ENCODE results near the gene DMBT1.

The DMBT1 gene

DNA sequence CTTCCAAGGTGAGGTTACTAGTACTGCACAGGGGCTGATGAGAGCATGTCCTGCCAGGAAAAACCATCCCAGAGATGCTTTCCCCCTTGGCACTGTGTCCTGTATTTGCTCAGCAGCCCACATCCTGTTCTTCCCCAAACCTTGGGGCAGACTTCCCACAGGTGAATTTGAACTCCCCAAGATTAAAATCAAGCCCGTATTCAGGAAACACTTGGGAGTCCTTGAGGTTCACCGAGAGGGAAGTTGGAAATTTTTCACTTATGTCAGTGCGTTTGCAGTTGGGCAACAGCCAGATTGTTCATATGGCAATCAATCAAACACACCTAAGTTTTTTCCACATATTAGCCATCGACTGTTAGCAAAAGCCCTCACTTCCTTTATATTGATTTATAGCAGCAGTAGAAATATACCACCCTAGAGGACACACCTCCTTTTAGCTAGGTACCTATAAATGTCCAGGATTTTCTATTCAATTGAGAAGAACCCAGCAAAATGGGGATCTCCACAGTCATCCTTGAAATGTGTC is at the start of gene DMBT1:
Gene DMBT1 (plus strand): TSS at position 476 of the 526 bp plus-strand sequence. CDS start 17 bp downstream, at position 493.
- H3K27ac ChIP-seq, result no peak within 1 kb of the TSS
- no peak for DNase-seq (ENCODE audit: low read depth, low spot score)

- no peak overlapping the region for H3K27ac ChIP-seq
- DNase-seq (ENCODE audit: low read depth, low spot score), result no peak
Observed at GRCh38 chr10:122513053-122513452, 47.5 kb upstream of the DMBT1 start.

- no peak overlapping the region for H3K27ac ChIP-seq
- DNase-seq (ENCODE audit: low read depth, low spot score), result no peak
Observed at GRCh38 chr10:122514045-122514840, 46.3 kb upstream of the DMBT1 start.

- no peak for DNase-seq (ENCODE audit: low read depth, low spot score)
- no peak overlapping the region for H3K27ac ChIP-seq
Observed at GRCh38 chr10:122515022-122515424, 45.5 kb upstream of the DMBT1 start.

GRCh38 chr10:122515588-122516231 is 44.8 kb upstream of the DMBT1 start:
- H3K27ac ChIP-seq, result no peak overlapping the region
- DNase-seq (ENCODE audit: low read depth, low spot score), result no peak

DNA sequence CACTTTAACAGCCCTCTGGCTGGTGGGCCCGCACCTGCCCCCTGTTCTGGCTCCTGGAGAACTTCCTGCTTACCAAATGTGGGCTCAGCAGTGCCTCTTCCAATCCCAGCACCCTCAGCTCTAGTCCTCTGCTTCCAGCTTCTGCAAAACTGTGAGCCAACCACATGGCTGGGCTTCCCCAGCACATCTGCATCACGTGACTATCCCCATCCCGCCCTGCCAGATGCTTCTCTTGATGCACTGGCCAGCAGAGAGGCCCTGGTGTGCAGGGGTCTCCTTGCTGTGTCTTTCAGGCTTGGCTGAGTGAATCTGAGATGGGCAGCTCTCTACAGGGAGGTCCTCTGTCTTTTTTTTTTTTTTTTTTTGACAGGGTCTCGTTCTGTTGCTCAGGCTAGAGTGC is 43.8 kb upstream of the DMBT1 start:
- no peak for DNase-seq (ENCODE audit: low read depth, low spot score)
- H3K27ac ChIP-seq, result no peak overlapping the region

DNA sequence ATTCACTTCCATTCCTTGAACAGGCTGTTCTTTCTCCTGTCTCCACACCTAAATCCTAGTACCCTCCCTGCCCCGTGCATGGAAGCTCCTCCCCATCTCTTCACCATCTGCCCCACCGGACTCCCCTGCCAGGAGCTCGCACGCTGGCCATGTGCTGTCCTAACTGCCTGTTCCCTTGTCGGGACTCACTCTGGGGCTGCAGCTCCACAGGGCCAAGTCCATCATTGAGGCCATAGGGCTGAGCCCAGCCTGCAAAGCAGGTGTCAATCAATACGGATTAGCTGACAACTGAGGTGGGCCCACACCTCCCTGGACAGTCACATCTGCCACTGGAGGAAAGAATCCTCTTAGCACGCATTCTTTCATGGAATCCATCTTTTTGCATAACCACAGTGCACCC is 41.4 kb upstream of the DMBT1 start:
- no peak for DNase-seq (ENCODE audit: low read depth, low spot score)
- no peak overlapping the region for H3K27ac ChIP-seq

GRCh38 chr10:122519873-122520272 is 40.7 kb upstream of the DMBT1 start:
- DNase-seq (ENCODE audit: low read depth, low spot score), result no peak
- H3K27ac ChIP-seq, result no peak overlapping the region

DNA sequence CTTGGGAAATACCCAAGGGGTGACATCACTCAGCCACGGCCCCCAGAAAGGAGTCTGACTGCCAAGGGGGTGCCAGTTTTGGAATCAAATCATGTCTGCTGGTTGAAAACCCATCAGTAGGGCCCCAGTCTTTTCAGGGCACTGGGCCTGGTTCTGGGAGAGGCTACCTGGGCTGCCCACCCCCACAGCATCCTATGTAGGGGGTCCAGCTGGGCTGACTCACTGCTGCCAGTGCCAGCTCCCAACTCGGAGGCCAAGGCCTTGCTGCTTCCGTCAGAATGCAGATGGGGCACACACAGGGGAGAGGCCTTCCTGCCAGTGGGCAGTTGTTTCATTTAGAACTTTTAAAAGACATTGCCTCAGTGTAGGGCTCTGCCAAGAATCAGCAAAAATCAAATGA is 39.5 kb upstream of the DMBT1 start:
- no peak for DNase-seq (ENCODE audit: low read depth, low spot score)
- H3K27ac ChIP-seq, result no peak overlapping the region

- no peak for DNase-seq (ENCODE audit: low read depth, low spot score)
Observed at GRCh38 chr10:122524811-122525210, 35.7 kb upstream of the DMBT1 start.

DNA sequence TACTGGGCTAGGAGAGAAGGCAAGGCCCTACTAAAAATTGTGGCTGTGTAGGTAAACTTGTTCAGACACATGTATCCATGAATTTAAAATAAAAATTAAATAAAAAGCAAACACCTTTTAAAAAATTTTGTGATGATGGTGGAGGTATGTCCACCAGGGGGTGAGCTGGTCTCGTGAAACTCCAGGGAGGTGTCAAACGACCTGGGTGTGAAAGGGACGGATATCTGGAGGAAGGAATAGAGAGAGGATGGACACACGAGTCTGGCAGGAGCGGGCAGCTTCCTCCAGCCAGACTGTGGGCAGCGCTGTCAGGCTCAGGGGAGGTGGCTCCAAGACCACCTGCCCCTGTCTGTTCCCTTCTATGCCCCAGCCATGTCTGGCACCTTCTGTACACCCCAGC is 34.8 kb upstream of the DMBT1 start:
- no peak for DNase-seq (ENCODE audit: low read depth, low spot score)
- no peak overlapping the region for H3K27ac ChIP-seq

More at GRCh38 chr10:122524811-122525210, 35.7 kb upstream of the DMBT1 start:
- no peak overlapping the region for H3K27ac ChIP-seq

DNA sequence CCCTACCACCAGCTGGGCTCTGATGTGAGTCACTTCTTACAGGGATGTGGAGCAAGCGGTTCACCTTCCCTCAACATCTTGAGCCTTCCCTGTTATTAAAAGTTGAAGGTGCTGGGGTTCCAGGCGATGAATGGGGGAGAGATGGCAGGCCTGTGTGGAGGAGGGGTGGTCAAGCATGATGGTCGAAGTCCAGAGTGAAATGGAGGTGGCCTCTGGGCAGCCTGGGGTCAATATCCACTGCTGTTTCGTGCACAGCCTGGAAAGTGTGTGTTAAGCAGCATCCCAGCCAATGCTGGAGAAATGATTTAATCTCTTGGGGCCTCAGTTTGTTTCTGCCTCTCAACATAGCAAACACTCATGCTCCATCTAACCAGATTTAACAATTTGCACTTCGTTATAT is 33.7 kb upstream of the DMBT1 start:
- no peak for DNase-seq (ENCODE audit: low read depth, low spot score)
- H3K27ac ChIP-seq, result no peak overlapping the region

DNA sequence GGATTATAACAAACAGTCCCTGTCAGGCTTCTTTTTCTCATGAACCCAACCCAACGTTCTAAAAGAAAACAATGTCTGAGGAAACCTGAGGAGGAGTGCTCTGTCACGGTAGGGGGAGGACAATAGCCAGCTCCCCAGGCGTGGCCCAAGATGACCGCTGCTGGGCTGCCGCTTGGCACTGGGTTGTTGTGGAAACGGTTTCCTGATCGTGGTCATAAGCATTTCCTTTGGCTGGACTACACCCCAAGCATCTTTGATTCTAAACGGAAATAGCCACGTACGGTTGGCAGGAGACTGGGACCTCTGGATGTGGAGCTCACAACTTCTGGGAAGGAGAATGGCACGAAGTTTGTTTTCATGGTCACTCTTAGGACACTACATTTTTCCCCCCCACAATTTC is 30.4 kb upstream of the DMBT1 start:
- DNase-seq (ENCODE audit: low read depth, low spot score), result no peak

DNA sequence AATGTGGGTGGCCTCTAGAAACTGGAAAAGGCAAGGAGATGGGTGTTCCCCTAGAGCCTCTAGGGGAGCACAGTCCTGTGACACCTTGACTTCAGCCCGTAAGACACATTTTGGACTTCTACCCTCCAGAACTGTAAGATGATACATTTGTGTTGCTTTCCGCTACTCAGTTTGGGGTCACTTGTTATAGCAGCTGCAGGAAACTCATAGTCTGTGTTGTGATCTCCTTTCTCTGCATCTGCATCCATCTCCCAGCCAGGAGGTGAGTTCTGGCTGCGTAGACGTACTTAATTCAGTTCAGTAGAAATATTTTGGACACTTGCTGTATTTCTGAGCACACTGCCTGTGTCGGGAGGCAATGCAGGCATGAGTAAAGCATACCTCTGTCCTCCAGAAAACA is 29.3 kb upstream of the DMBT1 start:
- no peak for DNase-seq (ENCODE audit: low read depth, low spot score)
- H3K27ac ChIP-seq, result no peak overlapping the region

More for the DNA sequence above, 30.4 kb upstream of the DMBT1 start:
- H3K27ac ChIP-seq, result no peak overlapping the region

DNA sequence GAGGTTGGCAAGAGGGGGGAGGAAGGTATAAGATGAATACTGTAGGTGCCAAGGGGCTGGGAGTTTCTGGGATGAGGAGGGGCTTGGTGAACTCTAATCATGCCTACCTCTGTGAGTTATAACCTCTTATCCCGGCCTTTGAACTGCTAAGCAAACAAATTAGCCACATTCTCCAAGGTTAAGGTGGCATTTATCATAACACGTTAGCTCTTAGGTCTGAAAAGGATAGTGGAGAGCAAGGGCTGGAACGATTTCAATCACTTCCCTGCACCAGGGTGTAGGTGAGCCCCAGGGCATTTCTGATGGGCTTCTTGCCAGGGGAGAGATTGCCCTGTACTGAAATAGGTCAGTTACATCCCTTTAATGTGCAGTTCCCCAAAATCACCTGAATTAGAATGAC is 28.6 kb upstream of the DMBT1 start:
- no peak for DNase-seq (ENCODE audit: low read depth, low spot score)
- H3K27ac ChIP-seq, result no peak overlapping the region

DNA sequence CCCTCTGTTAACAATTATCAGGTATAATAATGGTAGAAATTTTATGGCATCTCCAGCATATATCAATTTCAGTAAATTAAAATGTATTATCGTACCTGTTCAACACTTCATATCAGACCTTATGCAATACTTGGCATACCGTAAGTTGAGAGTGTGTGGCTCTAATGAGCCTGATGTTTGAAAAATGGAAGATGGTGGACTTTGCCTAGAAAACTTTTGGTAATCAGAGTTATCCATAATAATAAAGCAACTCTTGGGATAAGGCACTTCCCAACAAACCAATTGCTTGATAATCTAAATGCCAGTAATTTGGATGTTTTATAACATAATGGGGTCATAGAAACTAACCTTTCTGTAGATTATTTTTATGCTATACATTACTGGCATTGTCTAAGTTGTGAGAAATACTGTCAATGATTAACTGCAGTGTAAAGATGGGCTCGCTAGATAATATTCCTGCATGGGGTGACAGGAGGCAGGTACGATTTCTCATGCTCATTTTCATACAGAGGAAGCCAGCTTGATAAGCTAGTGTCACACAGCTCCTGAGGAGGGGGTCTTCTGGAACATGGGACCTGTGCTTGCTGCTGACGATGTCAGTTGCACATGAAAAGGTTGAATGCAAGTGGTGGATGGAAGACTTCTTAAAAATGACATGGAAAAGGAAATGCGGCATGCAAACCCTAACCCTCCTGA is 27.8 kb upstream of the DMBT1 start:
- H3K27ac ChIP-seq, result no peak overlapping the region
- no peak for DNase-seq (ENCODE audit: low read depth, low spot score)

GRCh38 chr10:122537545-122537944 is 23.0 kb upstream of the DMBT1 start:
- no peak overlapping the region for H3K27ac ChIP-seq

DNA sequence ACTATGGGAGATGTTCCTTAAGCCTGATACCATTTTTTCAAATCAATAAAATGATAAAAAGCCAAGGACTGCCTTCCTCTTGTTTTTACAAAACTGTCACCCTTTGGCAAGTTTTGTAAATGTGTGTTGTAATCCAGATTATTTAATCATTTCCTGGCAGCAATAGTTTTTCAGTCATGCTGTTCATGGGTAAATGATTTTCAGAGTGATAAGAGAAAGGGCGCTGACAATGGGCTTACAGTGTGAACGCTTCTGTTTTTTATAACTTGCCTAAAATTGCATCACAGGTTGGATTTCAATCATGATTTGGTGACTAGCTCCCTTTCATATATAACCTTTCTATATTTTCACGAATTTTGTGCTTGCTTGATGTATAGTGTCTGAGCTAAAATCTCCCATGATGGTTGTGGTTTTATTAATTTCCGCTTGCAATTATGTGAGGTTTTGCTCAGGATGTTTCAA is 19.0 kb upstream of the DMBT1 start:
- DNase-seq (ENCODE audit: low read depth, low spot score), result no peak
- H3K27ac ChIP-seq, result no peak overlapping the region

More at GRCh38 chr10:122537545-122537944, 23.0 kb upstream of the DMBT1 start:
- no peak for DNase-seq (ENCODE audit: low read depth, low spot score)

DNA sequence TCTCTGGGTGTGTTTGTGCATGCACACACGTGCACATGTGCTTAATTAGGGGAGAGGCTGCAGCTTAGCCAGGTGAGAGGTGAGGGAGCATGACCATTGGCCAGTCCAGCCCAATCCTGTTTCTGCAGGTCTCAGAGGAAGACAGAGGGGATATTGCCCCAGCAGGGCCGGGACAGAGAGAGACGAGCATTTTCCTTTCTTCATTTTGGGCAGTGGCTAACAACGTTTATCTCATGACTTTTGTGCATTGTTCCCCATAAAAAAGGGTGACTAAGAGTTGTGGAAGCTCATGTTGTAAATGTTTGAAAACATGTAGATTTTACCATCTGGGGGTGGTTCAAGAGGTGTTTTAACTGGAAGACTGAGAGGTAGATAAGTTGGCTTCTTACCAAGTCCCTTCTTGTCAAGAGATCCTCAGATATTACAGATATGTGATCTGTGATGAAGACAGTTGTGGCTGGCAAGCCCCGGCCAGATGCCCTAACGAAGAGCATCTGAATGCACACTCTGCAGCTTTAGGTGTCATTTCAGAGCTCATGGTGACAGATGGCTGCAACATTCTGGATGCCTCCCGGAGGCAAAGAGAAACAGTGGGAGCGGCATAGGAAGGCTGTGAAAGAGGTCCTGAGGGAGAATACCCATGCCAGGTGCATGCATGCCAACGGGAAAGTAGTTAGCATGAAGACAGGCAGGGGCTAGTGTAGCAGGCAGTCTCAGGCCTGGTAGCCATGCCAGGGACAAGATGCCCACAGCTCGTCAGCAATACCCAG is 16.7 kb upstream of the DMBT1 start:
- H3K27ac ChIP-seq, result no peak overlapping the region
- DNase-seq (ENCODE audit: low read depth, low spot score), result no peak

- no peak for DNase-seq (ENCODE audit: low read depth, low spot score)
- H3K27ac ChIP-seq, result no peak overlapping the region
Observed at GRCh38 chr10:122544493-122544892, 16.1 kb upstream of the DMBT1 start.

All from epithelial cell of prostate (primary cell).